Frontal cortex (tissue), 4 donors: ENCODE measurements around the gene CAMKMT. TPM values are rescaled to one million over a fixed set of nuclear protein-coding genes. Genes with fewer than 3 reads are reported as not detected.
A peak's percentile ranks its signal among the peaks of the same experiment; 100 is the strongest.
"Not testable (repeated sequence)": the region's sequence is repeated elsewhere in the genome, so short reads cannot be mapped to it uniquely, and the experiment has no call there.

Source experiments
- DNase-seq, 2 donors: peaks; one replicate each; pipeline ENCODE4 v3.0.0; 2012; ENCODE audit warnings: low spot score in 2 of 2
- FAIRE-seq: peaks from 2 replicates; lab custom pipeline; 2012; peaks lifted over from hg19 to GRCh38; lab: Jason Lieb, UNC
- total RNA-seq: library from RNA; depleted of rRNA; stranded (reverse); fragments of >200 nt; gene quantifications from one replicate; pipeline ENCODE4 v1.2.3, GENCODE V29; 2014
- donor health status: control.
- donor health status: control.
- donor health status: control.

Gene CAMKMT
- total RNA-seq, 1 donor from 2014 or later, result 6.5 TPM

DNA sequence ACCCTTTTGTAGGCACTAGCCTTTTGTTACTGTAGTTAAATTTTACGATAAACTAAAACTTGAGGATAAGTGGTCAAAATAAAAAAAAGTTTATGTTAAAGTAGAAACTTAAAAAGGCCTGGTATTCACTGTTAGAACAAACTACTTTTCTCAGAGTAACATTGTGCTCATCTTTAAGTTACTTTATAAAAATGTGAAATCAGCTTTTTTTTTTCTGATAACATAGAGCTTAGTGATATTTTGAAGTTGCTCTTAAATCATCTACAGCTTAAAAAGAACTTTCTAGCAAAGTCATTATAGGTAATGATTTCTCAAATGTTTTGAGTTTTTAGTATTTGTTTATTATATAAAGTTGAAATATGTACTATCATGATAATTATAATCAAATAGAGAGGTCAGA lies 125.3 kb downstream of the CAMKMT start:
- DNase-seq (no peak), FAIRE-seq (peak; percentile 13)

DNA sequence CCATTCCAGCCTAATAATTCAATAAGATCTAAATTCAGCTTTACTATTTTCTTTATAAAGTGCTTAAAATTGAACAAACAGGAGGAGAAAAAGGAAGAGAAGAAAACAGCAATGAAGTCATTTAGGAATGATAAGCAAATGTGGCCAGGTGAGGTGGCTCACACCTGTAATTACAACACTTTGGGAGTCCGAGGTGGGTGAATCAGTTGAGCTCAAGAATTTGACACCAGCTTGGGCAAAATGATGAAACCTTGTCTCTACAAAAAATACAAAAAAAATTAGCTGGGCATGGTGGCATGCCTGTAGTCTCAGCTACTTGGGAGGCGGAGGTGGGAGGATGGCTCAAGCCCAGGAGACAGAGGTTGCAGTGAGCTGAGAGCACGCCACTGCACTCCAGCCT lies 129.0 kb downstream of the CAMKMT start:
- FAIRE-seq, result no peak

DNA sequence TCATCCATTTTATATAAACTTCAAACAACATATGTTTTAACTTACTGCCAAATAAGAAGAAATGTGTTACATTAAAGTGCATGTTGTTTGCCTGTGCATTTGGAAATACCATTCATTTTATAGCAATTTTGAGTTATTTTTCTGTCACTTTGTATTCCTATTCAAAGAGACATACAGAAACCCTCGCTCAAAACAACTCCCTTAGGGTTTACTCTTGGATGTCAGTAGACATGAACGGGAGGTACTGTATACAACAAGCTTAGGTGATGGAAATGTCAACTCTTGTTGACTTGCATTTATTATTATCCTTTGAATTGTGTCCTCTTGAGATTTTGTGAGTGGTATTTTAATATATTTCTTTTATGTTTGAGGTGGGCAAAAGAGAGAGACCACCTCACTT lies 132.3 kb downstream of the CAMKMT start:
- DNase-seq (no peak), FAIRE-seq (no peak)

More for the DNA sequence above, 129.0 kb downstream of the CAMKMT start:
- no peak for DNase-seq

DNA sequence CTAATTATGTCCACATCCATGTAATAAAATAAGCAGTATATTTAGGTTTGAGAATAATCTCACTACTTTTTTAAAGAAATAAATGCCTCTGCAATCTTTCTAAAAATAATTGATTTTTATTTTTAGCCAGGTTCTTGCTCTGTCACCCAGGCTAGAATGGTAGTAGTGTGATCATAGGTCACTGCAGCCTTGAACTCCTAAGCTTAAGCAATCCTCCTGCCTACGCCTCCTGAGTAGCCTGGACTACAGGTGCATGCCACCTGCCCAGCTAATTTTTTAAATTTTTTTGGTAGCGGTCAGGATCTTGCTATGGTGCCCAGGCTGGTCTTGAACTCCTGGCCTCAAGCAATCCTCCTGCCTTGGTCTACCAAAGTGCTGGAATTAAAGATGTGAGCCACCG lies 133.3 kb downstream of the CAMKMT start:
- DNase-seq (no peak), FAIRE-seq (no peak)

DNA sequence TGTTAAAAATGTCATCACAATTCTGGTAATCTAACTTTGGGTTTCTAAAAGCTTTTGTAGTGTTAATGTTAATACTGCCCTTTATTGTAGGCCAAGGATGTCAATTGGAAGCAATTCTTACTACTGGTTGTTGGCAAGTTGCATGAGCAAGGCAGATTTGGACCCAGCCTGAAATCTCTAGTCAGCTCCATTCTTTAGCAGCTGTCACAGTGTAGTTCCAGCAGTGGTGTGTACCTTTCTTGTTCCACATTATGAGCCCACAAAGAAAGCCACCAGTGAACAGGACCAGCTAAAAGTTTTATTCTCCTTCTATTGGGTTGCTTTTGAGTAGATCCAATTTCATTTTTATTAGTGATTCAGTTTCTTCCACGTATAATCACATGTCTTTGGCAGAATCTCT lies 133.8 kb downstream of the CAMKMT start:
- no peak for DNase-seq
- no peak for FAIRE-seq

DNA sequence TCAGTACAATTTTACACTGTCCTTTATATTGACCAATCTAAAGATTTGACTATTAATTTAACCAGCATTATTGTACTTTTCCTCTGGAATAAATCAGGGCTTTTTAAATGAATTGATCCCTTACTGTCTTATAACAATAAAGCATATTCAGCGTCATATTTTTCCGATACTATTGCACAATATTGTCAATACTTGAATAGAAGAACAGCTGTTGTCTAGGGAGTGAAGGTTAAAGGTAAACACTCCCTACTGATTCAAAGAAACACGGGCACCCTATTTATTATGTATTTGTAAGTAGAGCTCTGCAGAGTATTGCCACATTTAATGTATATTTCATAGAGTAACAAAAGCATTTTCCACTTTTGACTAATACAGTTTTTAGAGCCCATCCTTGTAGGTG lies 134.4 kb downstream of the CAMKMT start:
- FAIRE-seq, result no peak
- DNase-seq, result no peak

DNA sequence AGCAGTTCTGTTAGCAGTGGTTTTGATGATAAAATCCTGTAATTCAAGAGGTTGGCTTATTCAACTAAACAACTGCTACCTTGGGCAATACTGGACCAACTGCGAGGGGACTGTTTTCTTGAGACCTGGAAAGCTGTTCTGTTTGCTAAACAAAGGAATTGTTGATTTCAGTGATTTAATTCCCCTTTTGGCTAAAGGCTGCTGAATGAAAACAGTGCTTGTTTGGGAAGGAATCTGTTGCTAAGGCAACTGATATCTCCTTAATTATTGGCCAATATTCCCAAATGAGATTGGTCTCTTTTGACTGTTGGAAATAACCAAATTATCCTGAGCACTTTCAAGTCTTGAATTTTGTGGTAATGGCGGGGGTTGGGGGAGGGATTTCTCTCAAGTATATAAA lies 136.8 kb downstream of the CAMKMT start:
- DNase-seq (no peak), FAIRE-seq (no peak)

DNA sequence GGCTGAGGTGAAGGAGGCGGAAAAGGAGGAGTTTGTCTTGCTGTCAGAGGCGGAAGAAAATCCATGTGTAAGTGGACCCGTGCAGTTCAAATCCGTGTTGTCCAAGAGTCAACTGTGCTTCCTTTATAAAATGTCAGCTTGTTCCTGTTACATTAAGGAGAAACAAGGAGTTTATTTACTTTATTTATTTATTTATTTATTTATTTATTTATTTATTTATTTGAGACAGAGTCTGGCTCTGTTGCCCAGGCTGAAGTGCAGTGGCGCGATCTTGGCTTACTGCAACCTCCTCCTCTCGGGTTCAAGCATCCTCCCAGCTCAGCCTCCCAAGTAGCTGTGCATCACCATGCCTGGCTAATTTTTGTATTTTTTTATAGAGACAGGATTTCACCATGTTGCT lies 143.9 kb downstream of the CAMKMT start:
- not testable (repeated sequence) for DNase-seq, FAIRE-seq

DNA sequence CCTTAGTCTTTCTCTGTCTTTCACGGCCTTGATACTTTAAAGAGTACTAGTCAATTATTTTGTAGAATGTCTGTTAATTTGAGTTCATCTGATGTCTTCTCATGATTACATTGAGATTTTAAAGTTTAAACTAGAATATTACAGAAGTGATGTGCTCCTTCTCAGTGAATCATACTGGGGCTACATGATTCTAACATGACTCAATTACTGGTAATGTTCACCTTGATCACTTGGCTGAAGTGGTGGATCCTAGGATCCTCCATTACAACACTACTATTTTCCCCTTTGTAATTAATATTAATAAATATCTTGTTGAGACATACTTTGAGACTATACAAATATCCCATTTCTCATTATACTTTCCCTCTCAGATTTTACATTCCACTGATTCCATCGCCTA lies 148.5 kb downstream of the CAMKMT start:
- no peak for FAIRE-seq
- no peak for DNase-seq

DNA sequence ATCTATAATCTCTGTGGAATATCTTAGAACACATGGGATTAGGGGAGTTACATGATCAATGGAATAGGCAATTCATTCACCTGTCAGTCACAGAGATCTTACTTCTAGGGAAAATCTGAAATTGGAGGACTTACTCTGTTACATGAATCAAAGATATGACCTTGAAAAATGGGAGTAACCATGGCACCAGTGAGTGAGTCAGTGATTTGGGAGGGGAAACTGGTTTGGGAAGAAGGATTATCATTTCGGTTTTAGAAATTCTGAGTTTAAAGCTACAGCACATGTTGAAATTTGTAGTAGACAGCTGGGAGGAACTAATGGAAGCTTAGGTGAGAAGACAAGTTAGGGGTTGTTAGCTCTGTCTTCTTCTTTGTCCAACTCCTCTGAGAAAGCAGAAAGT lies 153.7 kb downstream of the CAMKMT start:
- DNase-seq (no peak), FAIRE-seq (no peak)

DNA sequence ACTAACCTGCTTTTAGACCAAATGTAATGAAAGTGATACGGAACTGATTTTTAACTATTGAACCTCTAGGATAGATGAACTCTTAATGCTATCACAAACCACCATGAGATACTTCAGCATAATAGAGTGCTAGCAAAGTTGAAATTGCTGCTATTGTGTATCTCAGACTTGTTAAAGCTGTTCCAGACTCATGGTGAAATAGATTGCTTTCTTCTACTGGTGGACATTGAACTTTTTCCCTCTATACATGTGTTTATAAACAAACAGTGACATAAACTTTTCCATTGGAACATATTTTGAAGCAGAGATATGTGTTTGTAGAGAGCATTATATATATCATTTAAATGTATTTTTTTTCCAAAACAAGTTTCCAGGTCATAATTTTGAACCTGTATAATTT lies 157.3 kb downstream of the CAMKMT start:
- no peak for DNase-seq
- FAIRE-seq, result no peak

DNA sequence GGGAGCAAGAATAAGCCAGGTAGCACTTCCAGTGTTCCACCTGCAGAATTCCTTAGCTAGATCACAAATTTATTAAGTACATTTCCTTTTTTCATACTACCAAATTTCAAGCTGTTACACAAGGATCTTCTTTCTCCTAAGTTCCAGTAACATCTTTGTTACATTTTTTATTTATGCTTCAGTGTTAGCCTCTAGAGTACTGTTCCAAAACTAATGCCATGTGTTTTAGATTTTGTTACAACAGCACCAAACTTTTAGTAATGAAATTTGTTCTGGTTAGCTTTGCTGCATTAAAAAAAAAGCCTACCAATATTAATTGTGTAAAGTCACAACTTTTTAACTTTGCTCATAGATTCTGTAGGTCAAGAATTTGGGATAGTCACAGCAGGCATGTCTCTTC lies 161.1 kb downstream of the CAMKMT start:
- DNase-seq (no peak), FAIRE-seq (no peak)

DNA sequence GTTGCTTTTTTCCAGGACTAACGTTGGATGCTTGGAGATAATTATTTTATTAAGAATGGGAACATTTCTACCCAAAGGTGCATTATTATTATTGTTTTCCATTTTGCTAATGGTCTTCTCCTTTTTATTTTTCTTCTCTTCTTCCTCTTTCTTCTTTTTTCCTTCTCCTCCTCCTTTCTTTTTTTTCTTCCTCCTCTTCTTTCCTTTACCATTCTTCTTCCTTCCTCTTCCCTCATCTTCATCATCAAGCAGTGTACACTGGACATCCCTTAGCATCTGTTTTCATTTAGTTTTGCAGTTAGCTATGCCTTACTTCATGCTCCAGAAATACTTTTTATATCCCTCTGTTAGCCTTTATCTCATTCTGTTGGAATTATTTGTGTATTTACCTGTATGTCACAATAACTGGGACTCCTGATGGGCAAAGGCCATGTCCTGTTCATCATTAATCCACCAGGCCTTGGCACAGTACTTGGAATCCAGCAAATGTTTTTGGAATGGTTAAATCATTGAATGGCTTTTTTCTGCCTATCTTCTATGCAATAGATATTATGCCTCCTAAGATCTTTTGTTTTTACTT lies 162.7 kb downstream of the CAMKMT start:
- FAIRE-seq (no peak), DNase-seq (no peak)

DNA sequence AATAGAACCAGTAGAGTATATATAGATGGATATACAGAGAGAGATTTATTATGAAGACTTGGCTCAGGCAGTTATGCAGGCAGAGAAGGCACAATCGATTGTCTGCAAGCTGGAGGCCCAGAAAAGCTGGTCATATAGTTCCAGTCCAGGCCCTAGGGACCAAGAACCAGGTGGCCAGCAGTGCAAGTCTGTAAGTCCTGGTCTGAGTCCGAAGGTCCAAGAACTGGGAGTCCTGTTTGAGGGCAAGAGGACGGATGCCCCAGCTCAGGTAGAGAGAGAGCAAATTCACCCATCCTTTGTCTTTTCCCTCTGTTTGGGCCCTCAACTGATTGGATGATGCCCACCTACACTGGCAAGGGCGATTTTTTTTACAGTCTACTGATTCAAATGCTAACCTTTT lies 164.6 kb downstream of the CAMKMT start:
- no peak for DNase-seq
- FAIRE-seq, result no peak

DNA sequence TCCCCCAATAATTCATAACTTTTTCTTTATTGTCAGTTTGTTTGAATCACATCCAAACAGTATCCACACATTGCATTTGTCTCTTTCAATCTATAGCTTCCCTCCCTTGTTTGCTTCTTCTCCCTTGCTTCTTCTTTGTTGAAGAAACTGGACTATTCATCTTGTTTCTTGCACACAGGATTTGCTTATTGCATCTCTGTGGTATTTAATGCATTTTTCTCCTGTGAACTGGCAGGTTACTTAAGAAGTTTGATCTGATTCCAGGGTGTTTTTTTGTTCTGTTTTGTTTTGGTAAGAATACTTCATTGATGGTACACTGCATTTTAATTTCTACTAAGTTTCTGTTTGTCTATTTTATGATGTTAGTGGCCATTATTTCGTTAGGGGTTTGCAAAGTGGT lies 166.8 kb downstream of the CAMKMT start:
- no peak for DNase-seq
- FAIRE-seq, result no peak

DNA sequence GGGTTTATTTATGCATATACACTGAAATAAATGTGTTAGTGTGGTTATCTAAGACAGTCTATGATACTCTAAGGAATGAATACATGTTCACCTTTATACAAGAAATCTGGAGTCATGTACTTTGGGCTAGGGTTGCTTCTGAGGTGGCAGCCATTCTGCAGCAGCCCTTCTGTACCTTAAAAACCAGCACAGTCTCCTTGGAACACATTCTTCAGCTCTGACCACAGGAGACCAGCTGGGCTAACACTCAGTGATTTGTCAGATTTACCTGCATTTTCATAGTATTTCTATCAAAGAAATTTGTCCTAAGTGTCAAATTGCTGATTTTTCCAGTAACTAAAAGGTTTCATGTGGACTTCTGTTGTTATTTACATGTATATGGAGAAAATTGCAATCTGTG lies 167.7 kb downstream of the CAMKMT start:
- FAIRE-seq, result no peak
- no peak for DNase-seq

DNA sequence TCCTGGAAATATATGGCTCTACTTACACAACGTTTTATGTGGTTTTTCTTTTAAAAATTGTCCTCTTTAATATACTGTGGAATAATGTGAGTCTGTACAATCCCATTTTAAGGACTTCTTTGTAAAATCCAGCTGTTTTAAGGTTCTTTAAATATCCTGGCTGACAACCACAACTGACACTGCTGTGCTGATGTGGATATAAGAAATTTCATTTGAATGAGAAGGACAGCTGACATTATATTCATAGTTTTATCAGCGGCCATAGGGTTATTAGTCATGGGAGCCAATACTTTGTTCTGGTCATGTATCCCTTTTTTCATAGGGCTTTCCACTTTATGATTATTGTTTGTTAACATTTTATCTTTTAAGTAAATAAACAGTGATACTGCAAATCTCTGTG lies 169.5 kb downstream of the CAMKMT start:
- no peak for DNase-seq
- FAIRE-seq, result no peak

DNA sequence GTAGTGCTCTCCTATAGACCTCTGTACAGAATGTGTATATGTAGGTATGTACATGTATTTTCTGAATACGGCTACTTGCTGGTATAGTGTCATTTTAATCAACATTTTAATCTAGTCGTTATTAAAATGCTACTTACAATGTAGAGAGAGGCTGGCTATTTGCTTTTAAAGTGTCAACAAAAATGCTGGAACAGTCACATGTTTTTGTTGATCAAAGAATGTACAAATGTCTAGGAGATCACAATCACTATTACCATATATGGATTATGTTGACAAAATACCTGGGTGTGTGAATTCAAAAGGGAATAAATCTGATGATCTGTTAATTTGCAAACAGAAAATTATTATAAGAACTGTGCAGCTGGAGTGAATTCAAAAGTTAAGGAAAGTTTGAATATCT lies 170.3 kb downstream of the CAMKMT start:
- FAIRE-seq (no peak), DNase-seq (no peak)

DNA sequence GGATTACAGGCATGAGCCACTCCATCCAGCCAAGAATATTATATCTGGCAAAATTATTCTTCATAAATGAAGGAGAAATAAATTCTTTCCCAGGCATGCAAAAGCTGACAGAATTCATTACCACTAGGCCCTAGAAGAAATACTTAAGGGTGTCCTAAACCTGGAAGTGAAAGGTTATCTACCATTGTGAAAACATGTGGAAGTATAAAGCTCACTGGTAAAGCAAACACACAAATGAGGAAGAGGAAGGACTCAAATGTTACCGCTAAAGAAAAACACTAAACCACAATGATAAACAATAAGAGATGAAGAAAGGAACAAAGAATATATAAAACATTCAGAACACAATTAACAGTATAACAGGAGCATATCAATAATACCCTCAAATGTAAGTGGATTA lies 171.8 kb downstream of the CAMKMT start:
- DNase-seq, result no peak
- no peak for FAIRE-seq

DNA sequence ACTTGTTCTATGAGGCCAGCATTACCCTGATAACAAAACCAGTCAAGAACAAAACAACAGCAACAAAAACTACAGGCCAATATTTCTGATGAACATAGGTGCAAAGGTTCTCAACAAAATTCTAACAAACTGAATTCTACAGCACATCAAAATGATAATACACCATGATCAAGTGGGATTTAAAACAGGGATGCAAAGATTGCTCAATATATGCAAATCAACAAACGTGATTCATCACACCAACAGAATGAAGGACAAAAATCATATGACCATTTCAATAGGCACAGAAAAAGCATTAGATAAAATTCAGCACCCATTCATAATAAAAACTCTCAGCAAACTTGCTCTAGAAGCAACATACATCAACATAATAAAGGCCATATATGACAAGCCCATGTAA lies 173.6 kb downstream of the CAMKMT start:
- DNase-seq, result no peak

DNA sequence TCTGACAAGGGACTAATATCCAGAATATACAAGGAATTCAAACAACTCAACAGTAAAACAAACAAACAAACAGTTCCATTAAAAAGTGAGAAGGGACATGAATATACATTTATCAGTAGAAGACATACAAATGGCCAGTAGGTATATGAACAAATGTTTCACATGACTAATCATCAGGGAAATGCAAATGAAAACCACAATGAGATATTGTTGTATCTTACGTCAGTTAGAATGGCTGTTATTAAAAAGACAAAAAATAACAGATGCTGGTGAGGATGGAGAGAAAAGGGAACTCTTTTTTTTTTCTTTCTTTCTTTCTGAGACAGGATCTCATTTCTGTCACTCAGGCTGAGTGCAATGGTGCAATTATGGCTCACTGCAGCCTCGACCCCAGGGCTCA lies 175.5 kb downstream of the CAMKMT start:
- no peak for DNase-seq
- FAIRE-seq, result peak; percentile 53

More for the DNA sequence above, 173.6 kb downstream of the CAMKMT start:
- FAIRE-seq, result no peak

DNA sequence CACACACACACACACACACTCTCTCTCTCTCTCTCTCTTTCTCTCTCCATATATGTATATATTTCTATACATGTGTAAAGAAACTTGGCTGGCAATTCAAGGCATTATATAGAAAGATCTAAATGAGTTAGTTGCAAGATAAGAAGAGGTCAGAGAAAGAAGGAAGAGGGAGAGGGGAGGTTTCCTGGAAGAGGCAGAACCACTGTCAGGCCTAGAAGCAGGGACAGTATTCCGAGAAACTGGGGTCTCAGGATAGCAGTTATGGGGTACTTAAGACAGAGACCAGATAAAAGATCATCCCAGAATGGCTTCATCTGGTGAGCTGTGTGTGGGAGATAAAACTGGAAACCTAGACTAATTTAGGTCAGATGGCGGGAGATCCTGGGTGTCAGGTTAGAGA lies 180.8 kb downstream of the CAMKMT start:
- DNase-seq, result no peak
- no peak for FAIRE-seq
